IPS DF 4.7 (cell line): Measurements from ENCODE around the gene TTC39B.
A peak's percentile ranks its signal among the peaks of the same experiment; 100 is the strongest.

ENCODE experiments used
- DNase-seq: peaks from one replicate; pipeline ENCODE4 v3.0.0-alpha.2; 2013; ENCODE audit warnings: low spot score; ENCODE audit errors: extremely low read depth

TTC39B gene

GRCh38 chr9:15229409-15229808 lies 77.6 kb downstream of the TTC39B start:
- DNase-seq = no peak

GRCh38 chr9:15227491-15227890 lies 79.5 kb downstream of the TTC39B start:
- no peak for DNase-seq

- DNase-seq = no peak
Observed at GRCh38 chr9:15225564-15226126, 81.4 kb downstream of the TTC39B start.

- no peak for DNase-seq
Observed at GRCh38 chr9:15222313-15222712, 84.7 kb downstream of the TTC39B start.

GRCh38 chr9:15221746-15222145 lies 85.3 kb downstream of the TTC39B start:
- no peak for DNase-seq

- DNase-seq = no peak
Observed at GRCh38 chr9:15220658-15221318, 86.2 kb downstream of the TTC39B start.

- DNase-seq = no peak
Observed at GRCh38 chr9:15219546-15219945, 87.5 kb downstream of the TTC39B start.

GRCh38 chr9:15218994-15219393 lies 88.0 kb downstream of the TTC39B start:
- no peak for DNase-seq

GRCh38 chr9:15213249-15213648 lies 93.8 kb downstream of the TTC39B start:
- DNase-seq = no peak

GRCh38 chr9:15211815-15212495 lies 95.1 kb downstream of the TTC39B start:
- no peak for DNase-seq

- peak; percentile 72 for DNase-seq
Observed at GRCh38 chr9:15211160-15211814, 95.7 kb downstream of the TTC39B start.

- no peak for DNase-seq
Observed at GRCh38 chr9:15206903-15207696, 99.9 kb downstream of the TTC39B start.

GRCh38 chr9:15205632-15206420 lies 101.2 kb downstream of the TTC39B start:
- DNase-seq = no peak

GRCh38 chr9:15203581-15203980 lies 103.4 kb downstream of the TTC39B start:
- no peak for DNase-seq

GRCh38 chr9:15200111-15200510 lies 106.9 kb downstream of the TTC39B start:
- no peak for DNase-seq

GRCh38 chr9:15192856-15193255 lies 114.2 kb downstream of the TTC39B start:
- no peak for DNase-seq

GRCh38 chr9:15191378-15191777 lies 115.6 kb downstream of the TTC39B start:
- no peak for DNase-seq

GRCh38 chr9:15189481-15189880 lies 117.5 kb downstream of the TTC39B start:
- no peak for DNase-seq

GRCh38 chr9:15187589-15187988 lies 119.4 kb downstream of the TTC39B start:
- DNase-seq = no peak

- no peak for DNase-seq
Observed at GRCh38 chr9:15182730-15183129, 124.3 kb downstream of the TTC39B start.

- no peak for DNase-seq
Observed at GRCh38 chr9:15182101-15182551, 124.9 kb downstream of the TTC39B start.
